DND-41 (cell line): ENCODE measurements around the gene CTXND1.

ENCODE experiments used
- EZH2 ChIP-seq: IDR thresholded peaks from 3 replicates; pipeline ENCODE4 v1.6.1; 2012; ENCODE audit warnings: borderline replicate concordance, low read depth, mild to moderate bottlenecking, moderate library complexity, low read length, inconsistent platforms; ENCODE audit not compliant: severe bottlenecking
- TF ChIP-seq, protein P1 (sequence below): IDR thresholded peaks from 2 replicates; pipeline ENCODE4 v1.5.1; 2012; ENCODE audit warnings: borderline replicate concordance, low read length, moderate library complexity, mild to moderate bottlenecking; ENCODE audit not compliant: poor library complexity, severe bottlenecking; ENCODE audit errors: extremely low read depth

GRCh38 chr15:80274996-80275395, 23.0 kb upstream of the CTXND1 start:
- TF ChIP-seq, protein P1, sequence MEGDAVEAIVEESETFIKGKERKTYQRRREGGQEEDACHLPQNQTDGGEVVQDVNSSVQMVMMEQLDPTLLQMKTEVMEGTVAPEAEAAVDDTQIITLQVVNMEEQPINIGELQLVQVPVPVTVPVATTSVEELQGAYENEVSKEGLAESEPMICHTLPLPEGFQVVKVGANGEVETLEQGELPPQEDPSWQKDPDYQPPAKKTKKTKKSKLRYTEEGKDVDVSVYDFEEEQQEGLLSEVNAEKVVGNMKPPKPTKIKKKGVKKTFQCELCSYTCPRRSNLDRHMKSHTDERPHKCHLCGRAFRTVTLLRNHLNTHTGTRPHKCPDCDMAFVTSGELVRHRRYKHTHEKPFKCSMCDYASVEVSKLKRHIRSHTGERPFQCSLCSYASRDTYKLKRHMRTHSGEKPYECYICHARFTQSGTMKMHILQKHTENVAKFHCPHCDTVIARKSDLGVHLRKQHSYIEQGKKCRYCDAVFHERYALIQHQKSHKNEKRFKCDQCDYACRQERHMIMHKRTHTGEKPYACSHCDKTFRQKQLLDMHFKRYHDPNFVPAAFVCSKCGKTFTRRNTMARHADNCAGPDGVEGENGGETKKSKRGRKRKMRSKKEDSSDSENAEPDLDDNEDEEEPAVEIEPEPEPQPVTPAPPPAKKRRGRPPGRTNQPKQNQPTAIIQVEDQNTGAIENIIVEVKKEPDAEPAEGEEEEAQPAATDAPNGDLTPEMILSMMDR: no peak
- TF ChIP-seq EZH2: no peak
